Neural cell (in vitro differentiated cells): ENCODE results near the gene ADAMTS16. TPM values are rescaled to one million over a fixed set of nuclear protein-coding genes. Genes with fewer than 3 reads are reported as not detected.

ENCODE experiments used
- H2AFZ ChIP-seq: fragments of 200-600, 300-800 bp; sonication (generic), shearing (Covaris generic); 2 replicates; pipeline ENCODE4 v1.6.0; 2014; ENCODE audit warnings: low read depth, mild to moderate bottlenecking, antibody characterized with exemption, low read length, moderate library complexity
- H3F3A ChIP-seq: fragments of 200-600 bp; shearing (Covaris generic); 2 replicates; pipeline ENCODE4 v1.6.1; 2016; ENCODE audit warnings: mild to moderate bottlenecking, moderate library complexity, mixed read lengths, antibody characterized with exemption, low read length; ENCODE audit not compliant: insufficient read depth, poor library complexity, severe bottlenecking
- H3K27ac ChIP-seq: fragments of 200-600, 300-800 bp; sonication (generic), shearing (Covaris generic); 2 replicates; pipeline ENCODE4 v1.5.1; 2014; ENCODE audit warnings: mild to moderate bottlenecking, low read length, moderate library complexity
- H3K27me3 ChIP-seq: fragments of 300-800, 200-600 bp; sonication (generic), shearing (Covaris generic); 2 replicates; pipeline ENCODE4 v1.6.0; 2014; ENCODE audit warnings: mild to moderate bottlenecking, low read depth, low read length, moderate library complexity; ENCODE audit not compliant: insufficient read depth
- H3K36me3 ChIP-seq: fragments of 300-800, 200-600 bp; sonication (generic), shearing (Covaris generic); 2 replicates; pipeline ENCODE4 v1.5.1; 2014; ENCODE audit warnings: mild to moderate bottlenecking, antibody characterized with exemption, low read length, moderate library complexity; ENCODE audit not compliant: insufficient read depth
- H3K4me2 ChIP-seq: fragments of 300-800, 200-600 bp; sonication (generic), shearing (Covaris generic); 2 replicates; pipeline ENCODE4 v1.6.0; 2014; ENCODE audit warnings: mild to moderate bottlenecking, low read length
- H3K4me3 ChIP-seq: fragments of 300-800, 200-600 bp; sonication (generic), shearing (Covaris generic); 2 replicates; pipeline ENCODE4 v1.5.1; 2014; ENCODE audit warnings: mild to moderate bottlenecking, low read length, moderate library complexity
- H3K79me2 ChIP-seq: fragments of 200-600 bp; shearing (Covaris generic); replicated peaks from 2 replicates; pipeline ENCODE4 v1.6.0; 2014; ENCODE audit warnings: mild to moderate bottlenecking, low read length, moderate library complexity; ENCODE audit not compliant: insufficient read depth
- H3K9ac ChIP-seq: fragments of 300-800, 200-600 bp; sonication (generic), shearing (Covaris generic); 2 replicates; pipeline ENCODE4 v1.6.1; 2016; ENCODE audit warnings: mild to moderate bottlenecking, low read length, mixed read lengths
- H3K9me2 ChIP-seq: fragments of 200-600 bp; shearing (Covaris generic); 2 replicates; pipeline ENCODE4 v1.6.1; 2016; ENCODE audit warnings: mild to moderate bottlenecking, low read length, mixed read lengths; ENCODE audit not compliant: insufficient read depth
- H3K9me3 ChIP-seq: fragments of 200-600, 300-800 bp; sonication (generic), shearing (Covaris generic); 2 replicates; pipeline ENCODE4 v1.6.1; 2016; ENCODE audit warnings: mild to moderate bottlenecking, mixed run types, low read length, moderate library complexity, mixed read lengths
- H4K20me1 ChIP-seq: fragments of 200-600 bp; shearing (Covaris generic); 2 replicates; pipeline ENCODE4 v1.6.1; 2016; ENCODE audit warnings: mild to moderate bottlenecking, mixed run types; ENCODE audit not compliant: insufficient read depth
- EP300 ChIP-seq: fragments of 450-650 bp; conservative IDR thresholded peaks from 2 replicates; pipeline ENCODE4 v1.6.1; 2014; ENCODE audit warnings: antibody characterized with exemption, mild to moderate bottlenecking, moderate library complexity; ENCODE audit not compliant: poor library complexity, severe bottlenecking
- EZH2 ChIP-seq: fragments of 200-600, 300-800 bp; shearing (Covaris generic), sonication (generic); IDR thresholded peaks from 2 replicates; pipeline ENCODE4 v1.6.1; 2014; ENCODE audit warnings: antibody characterized with exemption, low read length, borderline replicate concordance, mild to moderate bottlenecking; ENCODE audit not compliant: insufficient read depth, poor library complexity, severe bottlenecking
- MXI1 ChIP-seq: fragments of 450-650 bp; conservative IDR thresholded peaks from 2 replicates; pipeline ENCODE4 v1.6.1; 2014; ENCODE audit warnings: antibody characterized with exemption, mild to moderate bottlenecking; ENCODE audit not compliant: poor library complexity, severe bottlenecking
- POLR2AphosphoS5 ChIP-seq: IDR thresholded peaks from 2 replicates; pipeline ENCODE4 v1.6.1; 2012
- RAD21 ChIP-seq: fragments of 450-650 bp; conservative IDR thresholded peaks from 2 replicates; pipeline ENCODE4 v1.6.1; 2014; ENCODE audit warnings: antibody characterized with exemption, mild to moderate bottlenecking, moderate library complexity
- SMC3 ChIP-seq: fragments of 450-650 bp; conservative IDR thresholded peaks from 2 replicates; pipeline ENCODE4 v1.6.1; 2014; ENCODE audit warnings: antibody characterized with exemption, mild to moderate bottlenecking, moderate library complexity; ENCODE audit not compliant: poor library complexity
- TAF1 ChIP-seq: IDR thresholded peaks from 2 replicates; pipeline ENCODE4 v1.6.1; 2012; ENCODE audit warnings: low read depth
- polyA plus RNA-seq: library from polyadenylated mRNA; depleted of rRNA; stranded (reverse); fragments of >200 nt; gene quantifications from 2 replicates; pipeline ENCODE4 v1.2.3, GENCODE V29; 2014
- TF ChIP-seq, protein P1 (sequence below): IDR thresholded peaks from 2 replicates; pipeline ENCODE4 v1.6.1; 2012; ENCODE audit warnings: borderline replicate concordance
- TF ChIP-seq, protein P2 (sequence below): fragments of 450-650 bp; IDR thresholded peaks from 2 replicates; pipeline ENCODE4 v1.5.1; 2014; ENCODE audit warnings: antibody characterized with exemption, mild to moderate bottlenecking, moderate library complexity; ENCODE audit not compliant: poor library complexity, severe bottlenecking

Gene ADAMTS16
- polyA plus RNA-seq, 1 donor from 2014 or later = 1.3 TPM

DNA sequence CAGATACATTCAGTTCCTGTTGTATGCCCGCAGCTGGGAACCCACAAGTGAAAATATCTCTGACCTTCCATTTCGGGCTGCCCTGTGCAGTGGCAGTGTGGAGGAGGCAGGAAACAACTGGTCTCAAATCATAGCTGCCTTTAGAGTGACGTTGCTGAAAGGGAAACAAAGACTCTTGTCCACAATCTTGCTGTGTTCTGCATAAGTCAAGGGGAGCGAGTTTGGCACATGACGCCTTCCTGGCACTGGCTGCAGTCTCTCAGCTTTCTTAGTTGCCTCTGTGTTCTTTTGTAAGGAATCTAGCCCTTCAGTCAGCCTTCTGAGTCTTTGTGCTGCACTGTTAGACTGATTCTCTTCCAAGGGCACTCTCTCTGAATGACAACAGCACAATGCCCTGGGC is 24.0 kb downstream of the ADAMTS16 start:
- Histone ChIP-seq H3K9me2 (no peaks in the 10 kb centered on the region), H3F3A (no peaks in the 10 kb centered on the region), H4K20me1 (no peaks in the 10 kb centered on the region), H3K27ac (no peak overlapping the region), H2AFZ (no peak overlapping the region), H3K36me3 (no peaks in the 10 kb centered on the region), H3K27me3 (no peaks in the 10 kb centered on the region), H3K9me3 (no peaks in the 10 kb centered on the region), H3K79me2 (no peaks in the 10 kb centered on the region), H3K9ac (no peak overlapping the region), H3K4me2 (no peak overlapping the region), H3K4me3 (no peak overlapping the region)
- TF ChIP-seq EP300 = no peak
- TF ChIP-seq TAF1 = no peak
- no peak for TF ChIP-seq RAD21
- TF ChIP-seq, protein P1, sequence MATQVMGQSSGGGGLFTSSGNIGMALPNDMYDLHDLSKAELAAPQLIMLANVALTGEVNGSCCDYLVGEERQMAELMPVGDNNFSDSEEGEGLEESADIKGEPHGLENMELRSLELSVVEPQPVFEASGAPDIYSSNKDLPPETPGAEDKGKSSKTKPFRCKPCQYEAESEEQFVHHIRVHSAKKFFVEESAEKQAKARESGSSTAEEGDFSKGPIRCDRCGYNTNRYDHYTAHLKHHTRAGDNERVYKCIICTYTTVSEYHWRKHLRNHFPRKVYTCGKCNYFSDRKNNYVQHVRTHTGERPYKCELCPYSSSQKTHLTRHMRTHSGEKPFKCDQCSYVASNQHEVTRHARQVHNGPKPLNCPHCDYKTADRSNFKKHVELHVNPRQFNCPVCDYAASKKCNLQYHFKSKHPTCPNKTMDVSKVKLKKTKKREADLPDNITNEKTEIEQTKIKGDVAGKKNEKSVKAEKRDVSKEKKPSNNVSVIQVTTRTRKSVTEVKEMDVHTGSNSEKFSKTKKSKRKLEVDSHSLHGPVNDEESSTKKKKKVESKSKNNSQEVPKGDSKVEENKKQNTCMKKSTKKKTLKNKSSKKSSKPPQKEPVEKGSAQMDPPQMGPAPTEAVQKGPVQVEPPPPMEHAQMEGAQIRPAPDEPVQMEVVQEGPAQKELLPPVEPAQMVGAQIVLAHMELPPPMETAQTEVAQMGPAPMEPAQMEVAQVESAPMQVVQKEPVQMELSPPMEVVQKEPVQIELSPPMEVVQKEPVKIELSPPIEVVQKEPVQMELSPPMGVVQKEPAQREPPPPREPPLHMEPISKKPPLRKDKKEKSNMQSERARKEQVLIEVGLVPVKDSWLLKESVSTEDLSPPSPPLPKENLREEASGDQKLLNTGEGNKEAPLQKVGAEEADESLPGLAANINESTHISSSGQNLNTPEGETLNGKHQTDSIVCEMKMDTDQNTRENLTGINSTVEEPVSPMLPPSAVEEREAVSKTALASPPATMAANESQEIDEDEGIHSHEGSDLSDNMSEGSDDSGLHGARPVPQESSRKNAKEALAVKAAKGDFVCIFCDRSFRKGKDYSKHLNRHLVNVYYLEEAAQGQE = no peak
- TF ChIP-seq, protein P2, sequence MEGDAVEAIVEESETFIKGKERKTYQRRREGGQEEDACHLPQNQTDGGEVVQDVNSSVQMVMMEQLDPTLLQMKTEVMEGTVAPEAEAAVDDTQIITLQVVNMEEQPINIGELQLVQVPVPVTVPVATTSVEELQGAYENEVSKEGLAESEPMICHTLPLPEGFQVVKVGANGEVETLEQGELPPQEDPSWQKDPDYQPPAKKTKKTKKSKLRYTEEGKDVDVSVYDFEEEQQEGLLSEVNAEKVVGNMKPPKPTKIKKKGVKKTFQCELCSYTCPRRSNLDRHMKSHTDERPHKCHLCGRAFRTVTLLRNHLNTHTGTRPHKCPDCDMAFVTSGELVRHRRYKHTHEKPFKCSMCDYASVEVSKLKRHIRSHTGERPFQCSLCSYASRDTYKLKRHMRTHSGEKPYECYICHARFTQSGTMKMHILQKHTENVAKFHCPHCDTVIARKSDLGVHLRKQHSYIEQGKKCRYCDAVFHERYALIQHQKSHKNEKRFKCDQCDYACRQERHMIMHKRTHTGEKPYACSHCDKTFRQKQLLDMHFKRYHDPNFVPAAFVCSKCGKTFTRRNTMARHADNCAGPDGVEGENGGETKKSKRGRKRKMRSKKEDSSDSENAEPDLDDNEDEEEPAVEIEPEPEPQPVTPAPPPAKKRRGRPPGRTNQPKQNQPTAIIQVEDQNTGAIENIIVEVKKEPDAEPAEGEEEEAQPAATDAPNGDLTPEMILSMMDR = no peak
- no peak for TF ChIP-seq SMC3
- no peak for TF ChIP-seq MXI1
- no peak for TF ChIP-seq EZH2
- no peak for TF ChIP-seq POLR2AphosphoS5

DNA sequence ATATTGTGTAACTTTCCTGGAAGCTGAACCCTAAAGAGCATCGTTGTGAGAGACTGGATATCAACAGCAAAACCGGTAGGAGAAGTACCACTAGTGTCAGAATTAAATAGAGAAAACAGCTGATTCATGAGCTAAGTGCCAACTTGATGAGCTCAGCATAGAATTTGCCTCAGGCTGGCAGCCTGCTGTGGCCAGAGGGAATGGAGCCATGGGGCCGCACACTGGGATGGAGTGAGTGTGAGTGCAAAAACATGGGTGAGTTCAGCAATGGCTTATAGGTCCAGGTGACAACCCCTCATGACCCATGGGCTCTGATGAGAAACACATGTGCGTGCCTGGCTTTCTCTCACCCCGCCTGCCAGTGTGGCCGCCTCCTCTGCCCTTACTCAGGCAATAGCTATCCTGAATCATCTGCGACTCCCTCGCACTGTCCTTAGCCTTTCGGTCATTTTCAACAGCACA is 25.4 kb downstream of the ADAMTS16 start:
- no peaks in the 10 kb centered on the region for H3K79me2 ChIP-seq
- H4K20me1 ChIP-seq = no peaks in the 10 kb centered on the region
- H3K36me3 ChIP-seq = no peaks in the 10 kb centered on the region
- H3K9me2 ChIP-seq = no peaks in the 10 kb centered on the region
- H3K9ac ChIP-seq = no peak overlapping the region
- H3K4me3 ChIP-seq = no peak overlapping the region
- TF ChIP-seq SMC3 = no peak
- no peak for TF ChIP-seq MXI1
- TF ChIP-seq TAF1 = no peak
- no peak for TF ChIP-seq POLR2AphosphoS5
- TF ChIP-seq RAD21 = no peak
- TF ChIP-seq EZH2 = no peak
- no peak for TF ChIP-seq EP300
- TF ChIP-seq, protein P2 = no peak
- TF ChIP-seq, protein P1 = no peak
- no peaks in the 10 kb centered on the region for H3K27me3 ChIP-seq
- H3K4me2 ChIP-seq = no peak overlapping the region
- H3K27ac ChIP-seq = no peak overlapping the region
- H3F3A ChIP-seq = no peaks in the 10 kb centered on the region
- H3K9me3 ChIP-seq = no peaks in the 10 kb centered on the region
- H2AFZ ChIP-seq = no peak overlapping the region
